Nephron (organoid): Measurements from ENCODE around the gene DHRS3.

Source experiments
- H3K27ac Mint-ChIP-seq, 3 experiments: 2 replicates each; pipeline ENCODE4 v1.8.0; 2020; ENCODE audit warnings: mixed read lengths in 3 of 3, mild to moderate bottlenecking in 2 of 3, moderate library complexity in 1 of 3
- H3K27me3 Mint-ChIP-seq: 2 replicates; pipeline ENCODE4 v1.8.0; 2021; ENCODE audit warnings: low read depth, mild to moderate bottlenecking, moderate library complexity, mixed read lengths
- H3K36me3 Mint-ChIP-seq: 2 replicates; pipeline ENCODE4 v1.8.0; 2020; ENCODE audit warnings: low read depth, mixed read lengths
- H3K4me1 Mint-ChIP-seq: 2 replicates; pipeline ENCODE4 v1.8.0; 2020; ENCODE audit warnings: mixed read lengths
- H3K4me3 Mint-ChIP-seq, 3 experiments: 2 replicates each; pipeline ENCODE4 v1.8.0; 2020; ENCODE audit warnings: mild to moderate bottlenecking in 3 of 3, mixed read lengths in 3 of 3, moderate library complexity in 2 of 3
- H3K9me3 Mint-ChIP-seq: 2 replicates; pipeline ENCODE4 v1.8.0; 2020; ENCODE audit warnings: mixed read lengths
- TF ChIP-seq, protein P1 (sequence below), 3 experiments: fragments of 200-600 bp; sonication (generic); IDR thresholded peaks; one replicate each; pipeline ENCODE4 v1.5.0; 2021; ENCODE audit warnings: antibody characterized with exemption in 3 of 3; ENCODE audit not compliant: unreplicated experiment in 3 of 3

The DHRS3 gene

DNA sequence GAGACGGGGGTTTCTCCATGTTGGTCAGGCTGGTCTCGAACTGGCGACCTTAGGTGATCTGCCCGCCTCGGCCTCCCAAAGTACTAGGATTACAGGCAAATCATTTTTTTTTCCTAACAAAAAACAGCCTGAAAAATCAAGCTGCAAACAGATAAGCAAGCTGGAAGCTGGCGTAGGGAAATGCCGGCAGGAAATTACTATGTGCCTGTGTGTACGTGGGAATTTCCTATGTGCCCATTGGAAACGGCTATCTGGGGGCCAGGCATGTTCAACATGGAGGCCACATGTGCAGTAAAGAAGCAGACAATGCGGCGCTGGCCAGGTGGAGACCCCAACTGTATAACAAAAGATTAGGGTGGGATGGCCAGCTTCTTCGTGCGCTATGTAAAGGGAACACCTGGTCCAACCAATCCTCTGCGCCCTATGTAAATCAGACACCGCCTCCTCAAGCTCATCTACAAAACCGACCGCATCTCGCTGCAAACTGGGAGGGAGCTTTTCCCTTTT lies 16.7 kb upstream of the DHRS3 start:
- Mint-ChIP-seq H3K4me3 (no peak overlapping the region), H3K27me3 (peaks cover 6% of the 10 kb centered on the region), H3K4me1 (no peaks in the 10 kb centered on the region), H3K36me3 (no peaks in the 10 kb centered on the region), H3K27ac (peak overlapping the region in 1 of 3 experiments; percentile 21), H3K9me3 (peaks cover 20% of the 10 kb centered on the region)
- TF ChIP-seq, protein P1, sequence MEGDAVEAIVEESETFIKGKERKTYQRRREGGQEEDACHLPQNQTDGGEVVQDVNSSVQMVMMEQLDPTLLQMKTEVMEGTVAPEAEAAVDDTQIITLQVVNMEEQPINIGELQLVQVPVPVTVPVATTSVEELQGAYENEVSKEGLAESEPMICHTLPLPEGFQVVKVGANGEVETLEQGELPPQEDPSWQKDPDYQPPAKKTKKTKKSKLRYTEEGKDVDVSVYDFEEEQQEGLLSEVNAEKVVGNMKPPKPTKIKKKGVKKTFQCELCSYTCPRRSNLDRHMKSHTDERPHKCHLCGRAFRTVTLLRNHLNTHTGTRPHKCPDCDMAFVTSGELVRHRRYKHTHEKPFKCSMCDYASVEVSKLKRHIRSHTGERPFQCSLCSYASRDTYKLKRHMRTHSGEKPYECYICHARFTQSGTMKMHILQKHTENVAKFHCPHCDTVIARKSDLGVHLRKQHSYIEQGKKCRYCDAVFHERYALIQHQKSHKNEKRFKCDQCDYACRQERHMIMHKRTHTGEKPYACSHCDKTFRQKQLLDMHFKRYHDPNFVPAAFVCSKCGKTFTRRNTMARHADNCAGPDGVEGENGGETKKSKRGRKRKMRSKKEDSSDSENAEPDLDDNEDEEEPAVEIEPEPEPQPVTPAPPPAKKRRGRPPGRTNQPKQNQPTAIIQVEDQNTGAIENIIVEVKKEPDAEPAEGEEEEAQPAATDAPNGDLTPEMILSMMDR (IDR thresholded peaks at IDR 0.05; ENCODE audit: unreplicated experiment in 3 of 3), result no peak

DNA sequence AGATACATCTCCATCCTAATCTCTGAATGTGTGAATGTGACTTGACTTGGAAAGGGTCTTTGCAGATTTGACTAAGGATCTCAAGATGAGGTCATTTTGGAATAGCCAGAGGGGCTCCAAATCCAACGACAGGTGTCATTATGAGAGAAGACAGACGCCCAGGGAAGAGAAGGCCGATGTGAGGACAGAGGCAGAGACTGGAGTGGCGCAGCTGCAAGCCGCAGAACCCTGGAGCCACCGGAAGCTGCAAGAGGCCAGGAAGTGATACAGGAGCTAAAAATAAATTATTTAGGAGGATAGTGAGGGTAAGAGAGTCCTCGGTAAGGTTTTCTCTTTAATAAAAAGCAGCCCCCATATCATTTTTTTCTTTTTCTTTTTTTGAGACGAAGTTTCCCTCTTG lies 16.1 kb upstream of the DHRS3 start:
- H3K27me3 Mint-ChIP-seq, result peaks cover 6% of the 10 kb centered on the region
- no peak overlapping the region for H3K27ac Mint-ChIP-seq
- H3K4me3 Mint-ChIP-seq, result no peak overlapping the region
- TF ChIP-seq, protein P1 (IDR thresholded peaks at IDR 0.05; ENCODE audit: unreplicated experiment in 3 of 3), result no peak
- H3K4me1 Mint-ChIP-seq, result no peaks in the 10 kb centered on the region
- H3K36me3 Mint-ChIP-seq, result no peaks in the 10 kb centered on the region
- H3K9me3 Mint-ChIP-seq, result peaks cover 14% of the 10 kb centered on the region

DNA sequence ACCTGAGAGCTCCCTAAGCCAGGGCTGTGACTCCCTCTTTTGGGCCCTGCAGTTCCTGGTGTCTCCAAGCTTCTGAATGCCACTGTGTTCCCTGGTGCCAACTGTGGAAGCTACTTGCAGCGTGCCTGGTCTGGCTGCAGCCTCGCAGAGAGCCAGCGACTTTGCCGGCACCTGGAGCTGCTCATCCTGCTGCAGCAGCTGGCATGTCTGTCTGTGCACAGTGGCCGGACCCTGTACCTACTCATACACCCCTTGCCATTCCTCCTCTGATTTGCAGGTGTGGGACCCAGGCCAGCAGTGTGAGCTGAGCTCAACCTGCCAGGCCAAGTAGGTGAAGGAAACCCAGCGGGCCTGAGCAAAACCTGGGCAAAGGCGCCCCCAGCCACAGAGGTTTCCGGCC lies 13.6 kb upstream of the DHRS3 start:
- Mint-ChIP-seq H3K4me3 (no peak overlapping the region), H3K27me3 (peaks cover 6% of the 10 kb centered on the region), H3K9me3 (peaks cover 14% of the 10 kb centered on the region), H3K36me3 (no peaks in the 10 kb centered on the region), H3K4me1 (peaks cover 9% of the 10 kb centered on the region), H3K27ac (no peak overlapping the region)
- TF ChIP-seq, protein P1 (IDR thresholded peaks at IDR 0.05; ENCODE audit: unreplicated experiment in 3 of 3), result no peak

DNA sequence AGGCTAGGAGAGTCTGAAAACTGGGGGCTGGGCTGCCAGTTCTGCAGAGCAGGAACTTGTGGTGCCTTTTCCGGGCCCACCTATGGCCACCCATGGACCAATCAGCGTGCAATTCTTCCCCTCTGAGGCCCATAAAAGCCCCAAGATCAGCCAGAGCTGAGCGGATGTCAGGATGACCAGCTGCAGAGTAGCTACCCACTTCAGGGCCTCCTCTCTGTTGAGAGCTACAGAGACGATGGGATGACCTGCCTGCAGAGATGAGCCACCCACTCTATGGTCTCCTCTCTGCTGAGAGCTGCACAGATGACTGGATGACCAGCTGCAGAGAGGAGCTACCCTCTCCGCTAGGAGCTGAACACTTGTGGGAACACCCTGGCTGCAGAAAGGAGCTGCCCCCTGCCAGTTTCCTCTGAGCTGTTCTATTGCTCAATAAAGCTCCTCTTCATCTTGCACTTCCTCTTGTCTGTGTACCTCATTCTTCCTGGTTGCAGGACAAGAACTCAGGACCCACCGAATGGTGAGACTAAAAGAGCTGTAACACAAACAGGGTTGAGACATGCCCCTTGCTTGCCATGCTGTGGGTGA lies 13.0 kb upstream of the DHRS3 start:
- Mint-ChIP-seq H3K36me3 (no peaks in the 10 kb centered on the region), H3K27ac (no peak overlapping the region)

DNA sequence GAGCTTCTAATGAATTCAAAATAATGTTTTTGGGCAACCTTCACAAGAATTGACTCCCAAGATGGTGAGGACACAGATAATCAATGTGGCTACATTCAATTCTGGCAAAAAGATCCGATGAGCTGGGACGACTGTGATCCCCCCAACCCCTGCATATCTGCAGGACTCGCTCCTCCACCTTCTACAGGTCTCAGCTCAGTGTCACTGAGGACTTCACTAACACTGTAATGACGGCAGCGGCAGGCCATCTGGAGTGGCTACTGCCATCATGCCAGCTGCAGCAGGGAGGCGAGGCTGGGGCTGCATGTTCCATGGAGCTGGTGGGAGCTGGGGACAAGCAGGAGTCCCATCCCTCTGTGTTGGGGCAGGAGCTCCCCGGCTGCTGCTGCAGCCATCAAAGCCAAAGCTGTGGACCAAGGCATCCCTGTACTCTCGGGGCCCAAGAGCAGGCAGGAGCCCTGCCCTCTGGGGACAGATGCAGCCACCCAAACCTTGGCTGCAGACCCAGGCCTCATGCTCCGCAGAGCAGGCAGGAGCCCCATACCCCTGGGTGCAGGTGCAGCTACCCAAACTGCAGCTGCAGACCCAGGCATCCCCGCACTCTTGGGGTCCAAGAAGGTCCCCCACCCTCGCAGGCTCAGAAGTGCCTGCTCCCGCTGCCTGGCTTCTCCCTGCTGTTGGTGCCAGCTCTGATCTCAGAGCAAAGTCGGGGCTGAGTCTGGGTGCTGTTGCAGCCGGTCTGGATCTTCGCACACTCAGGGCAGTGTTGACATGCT lies 12.2 kb upstream of the DHRS3 start:
- Mint-ChIP-seq H3K27ac (no peak overlapping the region), H3K27me3 (peaks cover 9% of the 10 kb centered on the region), H3K4me1 (peaks cover 10% of the 10 kb centered on the region), H3K36me3 (no peaks in the 10 kb centered on the region), H3K4me3 (no peak overlapping the region), H3K9me3 (peaks cover 11% of the 10 kb centered on the region)
- TF ChIP-seq, protein P1 (IDR thresholded peaks at IDR 0.05; ENCODE audit: unreplicated experiment in 3 of 3), result no peak

More for the DNA sequence above, 13.0 kb upstream of the DHRS3 start:
- TF ChIP-seq, protein P1 (IDR thresholded peaks at IDR 0.05; ENCODE audit: unreplicated experiment in 3 of 3), result no peak
- H3K27me3 Mint-ChIP-seq, result peaks cover 6% of the 10 kb centered on the region
- H3K4me1 Mint-ChIP-seq, result peaks cover 10% of the 10 kb centered on the region
- H3K9me3 Mint-ChIP-seq, result peaks cover 14% of the 10 kb centered on the region
- H3K4me3 Mint-ChIP-seq, result no peak overlapping the region
